ENCODE data around the gene MED22. TPM values are rescaled to one million over a fixed set of nuclear protein-coding genes. Genes with fewer than 3 reads are reported as not detected.

MED22 gene
- total and polyA plus RNA-seq, 2 experiments from 2014 or later = 20.9 to 85.7 TPM

- peaks cover 54% of the 10 kb centered on the region for H3K36me3 Mint-ChIP-seq (ENCODE audit: low read depth)
- Histone ChIP-seq H3K27ac (ENCODE audit: low read depth) (no peak overlapping the region), H3K4me2 (peak overlapping the region; percentile 93), H3K4me1 (ENCODE audit: insufficient read depth) (peaks cover 8% of the 10 kb centered on the region; the same call in 1 of the 2 replicates), H3F3A (replicated peaks; ENCODE audit: low read depth) (peaks cover 28% of the 10 kb centered on the region), H3K79me2 (replicated peaks; ENCODE audit: insufficient read depth) (peaks cover 23% of the 10 kb centered on the region), H3K9me2 (ENCODE audit: insufficient read depth) (no peaks in the 10 kb centered on the region), H3K27me3 (ENCODE audit: insufficient read depth) (no peaks in the 10 kb centered on the region), H3K36me3 (ENCODE audit: insufficient read depth) (peaks cover 9% of the 10 kb centered on the region), H3K4me3 (peak overlapping the region; percentile 94), H2AFZ (no peak overlapping the region), H4K20me1 (replicated peaks; ENCODE audit: insufficient read depth) (peaks cover 13% of the 10 kb centered on the region; the same call in 1 of the 2 replicates)
- peaks cover 19% of the 10 kb centered on the region for H3K27me3 Mint-ChIP-seq (ENCODE audit: insufficient read depth, low read depth, poor library complexity)
- no peak overlapping the region for H3K27ac Mint-ChIP-seq
- H3K9me3 Mint-ChIP-seq = no peaks in the 10 kb centered on the region
- TF ChIP-seq ZNF114 (CRISPR knock-in tag; IDR thresholded peaks at IDR 0.05) (no peak), CTCF (conservative IDR thresholded peaks at IDR 0.05; ENCODE audit: low read depth in 2 of 2) (no peak), JUNB (IDR thresholded peaks at IDR 0.05; ENCODE audit: unreplicated experiment) (no peak), EZH2 (IDR thresholded peaks at IDR 0.05; ENCODE audit: low read depth, unreplicated experiment) (no peak), CREB1 (CRISPR knock-in tag; IDR thresholded peaks at IDR 0.05; ENCODE audit: low read depth) (no peak), ZNF331 (CRISPR knock-in tag; IDR thresholded peaks at IDR 0.05; ENCODE audit: low read depth) (no peak), STAT1 (IDR thresholded peaks at IDR 0.05; ENCODE audit: unreplicated experiment) (no peak), EZH2phosphoT487 (IDR thresholded peaks at IDR 0.05; ENCODE audit: unreplicated experiment) (no peak)
- TF ChIP-seq, protein P1, sequence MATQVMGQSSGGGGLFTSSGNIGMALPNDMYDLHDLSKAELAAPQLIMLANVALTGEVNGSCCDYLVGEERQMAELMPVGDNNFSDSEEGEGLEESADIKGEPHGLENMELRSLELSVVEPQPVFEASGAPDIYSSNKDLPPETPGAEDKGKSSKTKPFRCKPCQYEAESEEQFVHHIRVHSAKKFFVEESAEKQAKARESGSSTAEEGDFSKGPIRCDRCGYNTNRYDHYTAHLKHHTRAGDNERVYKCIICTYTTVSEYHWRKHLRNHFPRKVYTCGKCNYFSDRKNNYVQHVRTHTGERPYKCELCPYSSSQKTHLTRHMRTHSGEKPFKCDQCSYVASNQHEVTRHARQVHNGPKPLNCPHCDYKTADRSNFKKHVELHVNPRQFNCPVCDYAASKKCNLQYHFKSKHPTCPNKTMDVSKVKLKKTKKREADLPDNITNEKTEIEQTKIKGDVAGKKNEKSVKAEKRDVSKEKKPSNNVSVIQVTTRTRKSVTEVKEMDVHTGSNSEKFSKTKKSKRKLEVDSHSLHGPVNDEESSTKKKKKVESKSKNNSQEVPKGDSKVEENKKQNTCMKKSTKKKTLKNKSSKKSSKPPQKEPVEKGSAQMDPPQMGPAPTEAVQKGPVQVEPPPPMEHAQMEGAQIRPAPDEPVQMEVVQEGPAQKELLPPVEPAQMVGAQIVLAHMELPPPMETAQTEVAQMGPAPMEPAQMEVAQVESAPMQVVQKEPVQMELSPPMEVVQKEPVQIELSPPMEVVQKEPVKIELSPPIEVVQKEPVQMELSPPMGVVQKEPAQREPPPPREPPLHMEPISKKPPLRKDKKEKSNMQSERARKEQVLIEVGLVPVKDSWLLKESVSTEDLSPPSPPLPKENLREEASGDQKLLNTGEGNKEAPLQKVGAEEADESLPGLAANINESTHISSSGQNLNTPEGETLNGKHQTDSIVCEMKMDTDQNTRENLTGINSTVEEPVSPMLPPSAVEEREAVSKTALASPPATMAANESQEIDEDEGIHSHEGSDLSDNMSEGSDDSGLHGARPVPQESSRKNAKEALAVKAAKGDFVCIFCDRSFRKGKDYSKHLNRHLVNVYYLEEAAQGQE (IDR thresholded peaks at IDR 0.05; ENCODE audit: unreplicated experiment) = no peak
- TF ChIP-seq, protein P2, sequence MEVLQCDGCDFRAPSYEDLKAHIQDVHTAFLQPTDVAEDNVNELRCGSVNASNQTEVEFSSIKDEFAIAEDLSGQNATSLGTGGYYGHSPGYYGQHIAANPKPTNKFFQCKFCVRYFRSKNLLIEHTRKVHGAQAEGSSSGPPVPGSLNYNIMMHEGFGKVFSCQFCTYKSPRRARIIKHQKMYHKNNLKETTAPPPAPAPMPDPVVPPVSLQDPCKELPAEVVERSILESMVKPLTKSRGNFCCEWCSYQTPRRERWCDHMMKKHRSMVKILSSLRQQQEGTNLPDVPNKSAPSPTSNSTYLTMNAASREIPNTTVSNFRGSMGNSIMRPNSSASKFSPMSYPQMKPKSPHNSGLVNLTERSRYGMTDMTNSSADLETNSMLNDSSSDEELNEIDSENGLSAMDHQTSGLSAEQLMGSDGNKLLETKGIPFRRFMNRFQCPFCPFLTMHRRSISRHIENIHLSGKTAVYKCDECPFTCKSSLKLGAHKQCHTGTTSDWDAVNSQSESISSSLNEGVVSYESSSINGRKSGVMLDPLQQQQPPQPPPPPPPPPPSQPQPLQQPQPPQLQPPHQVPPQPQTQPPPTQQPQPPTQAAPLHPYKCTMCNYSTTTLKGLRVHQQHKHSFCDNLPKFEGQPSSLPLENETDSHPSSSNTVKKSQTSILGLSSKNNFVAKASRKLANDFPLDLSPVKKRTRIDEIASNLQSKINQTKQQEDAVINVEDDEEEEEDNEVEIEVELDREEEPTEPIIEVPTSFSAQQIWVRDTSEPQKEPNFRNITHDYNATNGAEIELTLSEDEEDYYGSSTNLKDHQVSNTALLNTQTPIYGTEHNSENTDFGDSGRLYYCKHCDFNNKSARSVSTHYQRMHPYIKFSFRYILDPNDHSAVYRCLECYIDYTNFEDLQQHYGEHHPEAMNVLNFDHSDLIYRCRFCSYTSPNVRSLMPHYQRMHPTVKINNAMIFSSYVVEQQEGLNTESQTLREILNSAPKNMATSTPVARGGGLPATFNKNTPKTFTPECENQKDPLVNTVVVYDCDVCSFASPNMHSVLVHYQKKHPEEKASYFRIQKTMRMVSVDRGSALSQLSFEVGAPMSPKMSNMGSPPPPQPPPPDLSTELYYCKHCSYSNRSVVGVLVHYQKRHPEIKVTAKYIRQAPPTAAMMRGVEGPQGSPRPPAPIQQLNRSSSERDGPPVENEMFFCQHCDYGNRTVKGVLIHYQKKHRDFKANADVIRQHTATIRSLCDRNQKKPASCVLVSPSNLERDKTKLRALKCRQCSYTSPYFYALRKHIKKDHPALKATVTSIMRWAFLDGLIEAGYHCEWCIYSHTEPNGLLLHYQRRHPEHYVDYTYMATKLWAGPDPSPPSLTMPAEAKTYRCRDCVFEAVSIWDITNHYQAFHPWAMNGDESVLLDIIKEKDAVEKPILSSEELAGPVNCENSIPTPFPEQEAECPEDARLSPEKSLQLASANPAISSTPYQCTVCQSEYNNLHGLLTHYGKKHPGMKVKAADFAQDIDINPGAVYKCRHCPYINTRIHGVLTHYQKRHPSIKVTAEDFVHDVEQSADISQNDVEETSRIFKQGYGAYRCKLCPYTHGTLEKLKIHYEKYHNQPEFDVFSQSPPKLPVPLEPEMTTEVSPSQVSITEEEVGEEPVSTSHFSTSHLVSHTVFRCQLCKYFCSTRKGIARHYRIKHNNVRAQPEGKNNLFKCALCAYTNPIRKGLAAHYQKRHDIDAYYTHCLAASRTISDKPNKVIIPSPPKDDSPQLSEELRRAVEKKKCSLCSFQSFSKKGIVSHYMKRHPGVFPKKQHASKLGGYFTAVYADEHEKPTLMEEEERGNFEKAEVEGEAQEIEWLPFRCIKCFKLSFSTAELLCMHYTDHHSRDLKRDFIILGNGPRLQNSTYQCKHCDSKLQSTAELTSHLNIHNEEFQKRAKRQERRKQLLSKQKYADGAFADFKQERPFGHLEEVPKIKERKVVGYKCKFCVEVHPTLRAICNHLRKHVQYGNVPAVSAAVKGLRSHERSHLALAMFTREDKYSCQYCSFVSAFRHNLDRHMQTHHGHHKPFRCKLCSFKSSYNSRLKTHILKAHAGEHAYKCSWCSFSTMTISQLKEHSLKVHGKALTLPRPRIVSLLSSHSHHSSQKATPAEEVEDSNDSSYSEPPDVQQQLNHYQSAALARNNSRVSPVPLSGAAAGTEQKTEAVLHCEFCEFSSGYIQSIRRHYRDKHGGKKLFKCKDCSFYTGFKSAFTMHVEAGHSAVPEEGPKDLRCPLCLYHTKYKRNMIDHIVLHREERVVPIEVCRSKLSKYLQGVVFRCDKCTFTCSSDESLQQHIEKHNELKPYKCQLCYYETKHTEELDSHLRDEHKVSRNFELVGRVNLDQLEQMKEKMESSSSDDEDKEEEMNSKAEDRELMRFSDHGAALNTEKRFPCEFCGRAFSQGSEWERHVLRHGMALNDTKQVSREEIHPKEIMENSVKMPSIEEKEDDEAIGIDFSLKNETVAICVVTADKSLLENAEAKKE (CRISPR knock-in tag; IDR thresholded peaks at IDR 0.05) = no peak
- peak overlapping the region; percentile 79 for H3K4me3 Mint-ChIP-seq
- DNase-seq (ENCODE audit: low spot score) (no peak), ATAC-seq (no peak)
- H3K4me1 Mint-ChIP-seq = peaks cover 8% of the 10 kb centered on the region; the same call in 2 of the 3 replicates
Measured at GRCh38 chr9:133357656-133358055, 9.7 kb upstream of the MED22 start.
